Cardiac muscle cell (in vitro differentiated cells and primary cell): Measurements from ENCODE around the gene TSPO. TPM values are rescaled to one million over a fixed set of nuclear protein-coding genes. Genes with fewer than 3 reads are reported as not detected.

ENCODE experiments used
- DNase-seq, 2 donors: peaks; one replicate each; pipeline versions ENCODE4 v3.0.0 to v3.0.0-alpha.2; 2010 to 2017; ENCODE audit warnings: low read depth in 1 of 2, low spot score in 1 of 2
- H3K27ac ChIP-seq: fragments of 200-600 bp; sonication (generic); 2 replicates; pipeline ENCODE4 v1.5.1; 2016
- H3K27me3 ChIP-seq: fragments of 200-600 bp; sonication (generic); 2 replicates; pipeline ENCODE4 v1.6.0; 2016; ENCODE audit warnings: control low read depth
- H3K36me3 ChIP-seq: fragments of 200-600 bp; sonication (generic); 2 replicates; pipeline ENCODE4 v1.5.1; 2016; ENCODE audit warnings: control low read depth
- H3K4me1 ChIP-seq: fragments of 200-600 bp; sonication (generic); 2 replicates; pipeline ENCODE4 v1.8.1; 2017; ENCODE audit warnings: low read depth, mild to moderate bottlenecking, mixed run types
- H3K4me3 ChIP-seq: fragments of 200-600 bp; sonication (generic); 2 replicates; pipeline ENCODE4 v1.5.1; 2016; ENCODE audit warnings: mild to moderate bottlenecking
- H3K9me3 ChIP-seq: fragments of 200-600 bp; sonication (generic); 2 replicates; pipeline ENCODE4 v1.5.1; 2017; ENCODE audit warnings: low read depth, mild to moderate bottlenecking, control low read depth
- CTCF ChIP-seq: IDR thresholded peaks from 2 replicates; pipeline ENCODE4 v1.5.1; 2012; ENCODE audit warnings: low read depth, mild to moderate bottlenecking, low read length
- polyA plus RNA-seq: library from polyadenylated mRNA; unstranded; fragments of >200 nt; fragmentation: Nextera tagmentation; extraction: Ambion mirVana; gene quantifications from 2 replicates; pipeline ENCODE4 v1.2.1, GENCODE V29; 2016
- total RNA-seq: library from RNA; depleted of rRNA; stranded (reverse); fragments of >200 nt; gene quantifications from 2 replicates; pipeline ENCODE4 v1.2.3, GENCODE V29; 2016

Gene TSPO
- total and polyA plus RNA-seq, 2 experiments from 2014 or later = 20.3 to 59.0 TPM

- Histone ChIP-seq H3K4me1 (peaks cover 12% of the 10 kb centered on the region), H3K9me3 (no peaks in the 10 kb centered on the region), H3K4me3 (no peak overlapping the region), H3K27me3 (no peaks in the 10 kb centered on the region), H3K36me3 (no peaks in the 10 kb centered on the region), H3K27ac (no peak overlapping the region)
- TF ChIP-seq CTCF = no peak
- no peak for DNase-seq
Measured at GRCh38 chr22:43188829-43189545, 37.6 kb downstream of the TSPO start.

GRCh38 chr22:43191831-43192230, 40.5 kb downstream of the TSPO start:
- H3K27ac ChIP-seq = no peak overlapping the region
- peaks cover 6% of the 10 kb centered on the region for H3K4me1 ChIP-seq
- H3K27me3 ChIP-seq = no peaks in the 10 kb centered on the region
- TF ChIP-seq CTCF = no peak
- H3K36me3 ChIP-seq = no peaks in the 10 kb centered on the region
- no peaks in the 10 kb centered on the region for H3K9me3 ChIP-seq
- DNase-seq = no peak
- no peak overlapping the region for H3K4me3 ChIP-seq

- Histone ChIP-seq H3K4me3 (no peak overlapping the region), H3K27ac (no peak overlapping the region), H3K9me3 (no peaks in the 10 kb centered on the region), H3K36me3 (no peaks in the 10 kb centered on the region), H3K4me1 (no peaks in the 10 kb centered on the region), H3K27me3 (no peaks in the 10 kb centered on the region)
- no peak for DNase-seq
- no peak for TF ChIP-seq CTCF
Measured at GRCh38 chr22:43197271-43197941, 46.0 kb downstream of the TSPO start.

GRCh38 chr22:43198126-43198525, 46.8 kb downstream of the TSPO start:
- TF ChIP-seq CTCF = no peak
- Histone ChIP-seq H3K9me3 (no peaks in the 10 kb centered on the region), H3K36me3 (no peaks in the 10 kb centered on the region), H3K27ac (no peak overlapping the region), H3K4me1 (no peaks in the 10 kb centered on the region), H3K4me3 (no peak overlapping the region), H3K27me3 (no peaks in the 10 kb centered on the region)
- no peak for DNase-seq

GRCh38 chr22:43198936-43199335, 47.6 kb downstream of the TSPO start:
- Histone ChIP-seq H3K4me3 (no peak overlapping the region), H3K4me1 (peaks cover 6% of the 10 kb centered on the region), H3K27me3 (no peaks in the 10 kb centered on the region), H3K9me3 (no peaks in the 10 kb centered on the region), H3K36me3 (no peaks in the 10 kb centered on the region), H3K27ac (no peak overlapping the region)
- no peak for TF ChIP-seq CTCF
- DNase-seq = no peak
